ENCODE measurements around the gene ISYNA1. TPM values are rescaled to one million over a fixed set of nuclear protein-coding genes. Genes with fewer than 3 reads are reported as not detected.
A peak's percentile ranks its signal among the peaks of the same experiment; 100 is the strongest.

Gene ISYNA1
- total and polyA plus RNA-seq, 2 donors (not counting 1 experiment from before 2014, with no cell fraction given), result 22.6 to 28.3 TPM

DNA sequence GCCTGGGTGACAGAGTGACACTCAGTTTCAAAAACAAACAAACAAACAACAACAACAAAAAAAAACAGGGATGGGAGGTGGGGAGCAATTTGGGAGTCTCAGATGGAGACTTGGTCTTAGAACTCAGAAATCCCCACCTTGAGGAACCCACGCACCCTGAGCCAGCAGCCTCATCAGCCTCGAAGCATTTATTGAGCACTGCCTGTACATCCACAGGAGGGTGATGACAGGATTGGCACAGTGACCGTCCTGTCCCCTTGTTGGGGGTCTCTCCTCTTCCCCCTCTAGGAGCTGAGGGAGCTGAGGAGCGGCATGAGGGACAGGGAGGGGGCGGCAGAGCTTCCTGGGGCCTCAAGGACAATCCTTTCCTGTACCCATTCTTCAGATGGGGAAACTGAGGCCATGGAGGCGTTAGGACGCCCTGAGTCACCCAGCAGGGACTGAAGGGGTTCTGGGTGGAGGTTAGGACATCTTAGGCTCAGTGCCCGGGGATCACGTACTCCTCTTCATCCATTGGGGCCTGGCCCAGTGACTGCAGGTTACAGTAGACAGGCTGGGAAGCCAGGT lies 46.3 kb downstream of the ISYNA1 start:
- H3K4me2 ChIP-seq (replicated peaks; ENCODE audit: low read depth, low read length, poor library complexity, severe bottlenecking), result peak overlapping the region; percentile 55
- H3K27ac Mint-ChIP-seq, result no peak overlapping the region
- 93% methylated on average over 4 of the region's 9 CpGs for WGBS (ENCODE audit: insufficient coverage)

More for the DNA sequence above, 46.3 kb downstream of the ISYNA1 start:
- Histone ChIP-seq H2AFZ (ENCODE audit: insufficient read depth, low read depth, low read length, poor library complexity, severe bottlenecking) (no peak overlapping the region), H3K27me3 (replicated peaks in 1 of 4; ENCODE audit: control extremely low read depth in 1 of 4, control insufficient read depth in 3 of 4, insufficient read depth in 4 of 4, low read length in 3 of 4) (peaks cover 0 to 10% (median 2%) of the 10 kb centered on the region in 4 experiments), H3K9me3 (ENCODE audit: control extremely low read depth in 1 of 3, control insufficient read depth in 2 of 3, insufficient read depth in 1 of 3, low read length in 2 of 3) (peaks cover 0 to 5% (median 5%) of the 10 kb centered on the region in 3 donors), H3K4me1 (ENCODE audit: control insufficient read depth in 2 of 2, insufficient read depth in 2 of 2, low read length in 2 of 2) (peaks cover 34 to 47% of the 10 kb centered on the region in 2 donors), H3K27ac (ENCODE audit: low read length in 2 of 2) (no peak overlapping the region), H3K4me3 (ENCODE audit: control extremely low read depth in 1 of 5, extremely low read depth in 1 of 5, insufficient read depth in 1 of 5, low read depth in 2 of 5, low read length in 4 of 5) (no peak overlapping the region), H3K79me2 (ENCODE audit: control insufficient read depth, insufficient read depth, low read length) (no peaks in the 10 kb centered on the region), H3K36me3 (replicated peaks in 1 of 2; ENCODE audit: control extremely low read depth in 1 of 2, control insufficient read depth in 1 of 2, extremely low read depth in 1 of 2, insufficient read depth in 2 of 2, low read length in 1 of 2) (peaks cover 0 to 3% of the 10 kb centered on the region in 2 experiments), H3K9ac (ENCODE audit: low read length) (no peak overlapping the region), H4K20me1 (ENCODE audit: control insufficient read depth, insufficient read depth, low read length, poor library complexity, severe bottlenecking) (peaks cover 6% of the 10 kb centered on the region)
- POLR2A ChIA-PET, result interaction anchor here (0.6 to 1.3 kb wide), 2 partner anchors 10 to 11 kb away, joined by 3 to 5 read pairs; no protein-coding TSS in a partner anchor
- DNase-seq (no peak), ATAC-seq (ENCODE audit: low read depth) (no peak)
- H3K4me1 Mint-ChIP-seq, result peaks cover 48% of the 10 kb centered on the region
- no peak for TF ChIP-seq EZH2 (IDR thresholded peaks at IDR 0.05; ENCODE audit: borderline replicate concordance, insufficient read depth, low read depth, low read length, poor library complexity, severe bottlenecking)
- TF ChIP-seq, protein P1, sequence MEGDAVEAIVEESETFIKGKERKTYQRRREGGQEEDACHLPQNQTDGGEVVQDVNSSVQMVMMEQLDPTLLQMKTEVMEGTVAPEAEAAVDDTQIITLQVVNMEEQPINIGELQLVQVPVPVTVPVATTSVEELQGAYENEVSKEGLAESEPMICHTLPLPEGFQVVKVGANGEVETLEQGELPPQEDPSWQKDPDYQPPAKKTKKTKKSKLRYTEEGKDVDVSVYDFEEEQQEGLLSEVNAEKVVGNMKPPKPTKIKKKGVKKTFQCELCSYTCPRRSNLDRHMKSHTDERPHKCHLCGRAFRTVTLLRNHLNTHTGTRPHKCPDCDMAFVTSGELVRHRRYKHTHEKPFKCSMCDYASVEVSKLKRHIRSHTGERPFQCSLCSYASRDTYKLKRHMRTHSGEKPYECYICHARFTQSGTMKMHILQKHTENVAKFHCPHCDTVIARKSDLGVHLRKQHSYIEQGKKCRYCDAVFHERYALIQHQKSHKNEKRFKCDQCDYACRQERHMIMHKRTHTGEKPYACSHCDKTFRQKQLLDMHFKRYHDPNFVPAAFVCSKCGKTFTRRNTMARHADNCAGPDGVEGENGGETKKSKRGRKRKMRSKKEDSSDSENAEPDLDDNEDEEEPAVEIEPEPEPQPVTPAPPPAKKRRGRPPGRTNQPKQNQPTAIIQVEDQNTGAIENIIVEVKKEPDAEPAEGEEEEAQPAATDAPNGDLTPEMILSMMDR (IDR thresholded peaks at IDR 0.05), result no peak
- intact Hi-C loops (cut with micrococcal nuclease), result no loop called here
- H3K9me3 Mint-ChIP-seq (ENCODE audit: insufficient read depth), result no peaks in the 10 kb centered on the region
- CTCF ChIA-PET, result interaction anchor here (1.3 to 10.6 kb wide), 3 partner anchors 10 to 112 kb away, joined by 3 to 196 read pairs (median 112); partner anchors contain the start of gene LRRC25
- no peak overlapping the region for H3K4me3 Mint-ChIP-seq
- H3K27me3 Mint-ChIP-seq, result no peaks in the 10 kb centered on the region
